ENCODE data around the gene MAP7.
"Not testable (repeated sequence)": the region's sequence is repeated elsewhere in the genome, so short reads cannot be mapped to it uniquely, and the experiment has no call there.

Gene MAP7

GRCh38 chr6:136492409-136492808, 57.8 kb downstream of the MAP7 start:
- H3K27ac ChIP-seq (ENCODE audit: low read depth, low read length) = no peak overlapping the region
- no peaks in the 10 kb centered on the region for H3K4me1 ChIP-seq (ENCODE audit: control insufficient read depth, insufficient read depth, low read length)

GRCh38 chr6:136491754-136492153, 58.5 kb downstream of the MAP7 start:
- H3K27ac ChIP-seq (ENCODE audit: low read depth, low read length) = no peak overlapping the region
- H3K36me3 ChIP-seq (ENCODE audit: control insufficient read depth, insufficient read depth, low read length) = no peaks in the 10 kb centered on the region
- no peaks in the 10 kb centered on the region for H3K4me1 ChIP-seq (ENCODE audit: control insufficient read depth, insufficient read depth, low read length)
- H3K9ac ChIP-seq (ENCODE audit: low read length) = no peak overlapping the region
- no peaks in the 10 kb centered on the region for H3K27me3 ChIP-seq (ENCODE audit: control insufficient read depth, insufficient read depth, low read length)
- no peak overlapping the region for H3K4me3 ChIP-seq (ENCODE audit: low read length)

More at GRCh38 chr6:136492409-136492808, 57.8 kb downstream of the MAP7 start:
- no peaks in the 10 kb centered on the region for H3K27me3 ChIP-seq (ENCODE audit: control insufficient read depth, insufficient read depth, low read length)
- no peaks in the 10 kb centered on the region for H3K36me3 ChIP-seq (ENCODE audit: control insufficient read depth, insufficient read depth, low read length)
- no peak overlapping the region for H3K4me3 ChIP-seq (ENCODE audit: low read length)
- H3K9ac ChIP-seq (ENCODE audit: low read length) = no peak overlapping the region

- Histone ChIP-seq H3K36me3 (ENCODE audit: control insufficient read depth, insufficient read depth, low read length) (no peaks in the 10 kb centered on the region), H3K4me1 (ENCODE audit: control insufficient read depth, insufficient read depth, low read length) (no peaks in the 10 kb centered on the region), H3K4me3 (ENCODE audit: low read length) (no peak overlapping the region), H3K27me3 (ENCODE audit: control insufficient read depth, insufficient read depth, low read length) (no peaks in the 10 kb centered on the region), H3K27ac (ENCODE audit: low read depth, low read length) (no peak overlapping the region), H3K9ac (ENCODE audit: low read length) (no peak overlapping the region)
These were observed 59.0 kb downstream of the MAP7 start for GRCh38 chr6:136491251-136491650.

GRCh38 chr6:136489689-136490033, 60.6 kb downstream of the MAP7 start:
- H3K36me3 ChIP-seq (ENCODE audit: control insufficient read depth, insufficient read depth, low read length); H3K27me3 ChIP-seq (ENCODE audit: control insufficient read depth, insufficient read depth, low read length); H3K4me3 ChIP-seq (ENCODE audit: low read length); H3K4me1 ChIP-seq (ENCODE audit: control insufficient read depth, insufficient read depth, low read length); H3K27ac ChIP-seq (ENCODE audit: low read depth, low read length); H3K9ac ChIP-seq (ENCODE audit: low read length): not testable (repeated sequence)

GRCh38 chr6:136487759-136488425, 62.3 kb downstream of the MAP7 start:
- H3K9ac ChIP-seq (ENCODE audit: low read length) = no peak overlapping the region
- no peak overlapping the region for H3K27ac ChIP-seq (ENCODE audit: low read depth, low read length)
- H3K27me3 ChIP-seq (ENCODE audit: control insufficient read depth, insufficient read depth, low read length) = no peaks in the 10 kb centered on the region
- no peaks in the 10 kb centered on the region for H3K4me1 ChIP-seq (ENCODE audit: control insufficient read depth, insufficient read depth, low read length)
- H3K4me3 ChIP-seq (ENCODE audit: low read length) = no peak overlapping the region
- no peaks in the 10 kb centered on the region for H3K36me3 ChIP-seq (ENCODE audit: control insufficient read depth, insufficient read depth, low read length)

- no peak overlapping the region for H3K9ac ChIP-seq (ENCODE audit: low read length)
- H3K27ac ChIP-seq (ENCODE audit: low read depth, low read length) = no peak overlapping the region
- H3K4me3 ChIP-seq (ENCODE audit: low read length) = no peak overlapping the region
These were observed 63.9 kb downstream of the MAP7 start for GRCh38 chr6:136486357-136486756.

GRCh38 chr6:136483906-136484305, 66.3 kb downstream of the MAP7 start:
- H3K27ac ChIP-seq (ENCODE audit: low read depth, low read length) = no peak overlapping the region
- no peaks in the 10 kb centered on the region for H3K36me3 ChIP-seq (ENCODE audit: control insufficient read depth, insufficient read depth, low read length)
- H3K27me3 ChIP-seq (ENCODE audit: control insufficient read depth, insufficient read depth, low read length) = no peaks in the 10 kb centered on the region
- no peak overlapping the region for H3K9ac ChIP-seq (ENCODE audit: low read length)
- H3K4me1 ChIP-seq (ENCODE audit: control insufficient read depth, insufficient read depth, low read length) = no peaks in the 10 kb centered on the region
- no peak overlapping the region for H3K4me3 ChIP-seq (ENCODE audit: low read length)

More at GRCh38 chr6:136486357-136486756, 63.9 kb downstream of the MAP7 start:
- Histone ChIP-seq H3K4me1 (ENCODE audit: control insufficient read depth, insufficient read depth, low read length) (no peaks in the 10 kb centered on the region), H3K27me3 (ENCODE audit: control insufficient read depth, insufficient read depth, low read length) (no peaks in the 10 kb centered on the region), H3K36me3 (ENCODE audit: control insufficient read depth, insufficient read depth, low read length) (no peaks in the 10 kb centered on the region)

GRCh38 chr6:136483005-136483404, 67.2 kb downstream of the MAP7 start:
- not testable (repeated sequence) for H3K4me3 ChIP-seq (ENCODE audit: low read length); H3K4me1 ChIP-seq (ENCODE audit: control insufficient read depth, insufficient read depth, low read length); H3K36me3 ChIP-seq (ENCODE audit: control insufficient read depth, insufficient read depth, low read length); H3K9ac ChIP-seq (ENCODE audit: low read length); H3K27me3 ChIP-seq (ENCODE audit: control insufficient read depth, insufficient read depth, low read length); H3K27ac ChIP-seq (ENCODE audit: low read depth, low read length)

- Histone ChIP-seq H3K27me3 (ENCODE audit: control insufficient read depth, insufficient read depth, low read length) (no peaks in the 10 kb centered on the region), H3K36me3 (ENCODE audit: control insufficient read depth, insufficient read depth, low read length) (no peaks in the 10 kb centered on the region), H3K4me1 (ENCODE audit: control insufficient read depth, insufficient read depth, low read length) (no peaks in the 10 kb centered on the region), H3K9ac (ENCODE audit: low read length) (no peak overlapping the region), H3K4me3 (ENCODE audit: low read length) (no peak overlapping the region), H3K27ac (ENCODE audit: low read depth, low read length) (no peak overlapping the region)
These were observed 72.7 kb downstream of the MAP7 start for GRCh38 chr6:136477548-136477947.

- H3K27ac ChIP-seq (ENCODE audit: low read depth, low read length) = no peak overlapping the region
These were observed 74.5 kb downstream of the MAP7 start for GRCh38 chr6:136475686-136476085.

GRCh38 chr6:136474241-136474640, 76.0 kb downstream of the MAP7 start:
- Histone ChIP-seq H3K27me3 (ENCODE audit: control insufficient read depth, insufficient read depth, low read length) (no peaks in the 10 kb centered on the region), H3K9ac (ENCODE audit: low read length) (no peak overlapping the region), H3K4me3 (ENCODE audit: low read length) (no peak overlapping the region), H3K36me3 (ENCODE audit: control insufficient read depth, insufficient read depth, low read length) (no peaks in the 10 kb centered on the region), H3K27ac (ENCODE audit: low read depth, low read length) (no peak overlapping the region), H3K4me1 (ENCODE audit: control insufficient read depth, insufficient read depth, low read length) (no peaks in the 10 kb centered on the region)

More at GRCh38 chr6:136475686-136476085, 74.5 kb downstream of the MAP7 start:
- no peaks in the 10 kb centered on the region for H3K27me3 ChIP-seq (ENCODE audit: control insufficient read depth, insufficient read depth, low read length)
- H3K9ac ChIP-seq (ENCODE audit: low read length) = no peak overlapping the region
- H3K4me3 ChIP-seq (ENCODE audit: low read length) = no peak overlapping the region
- H3K4me1 ChIP-seq (ENCODE audit: control insufficient read depth, insufficient read depth, low read length) = no peaks in the 10 kb centered on the region
- no peaks in the 10 kb centered on the region for H3K36me3 ChIP-seq (ENCODE audit: control insufficient read depth, insufficient read depth, low read length)

GRCh38 chr6:136471922-136472321, 78.3 kb downstream of the MAP7 start:
- Histone ChIP-seq H3K36me3 (ENCODE audit: control insufficient read depth, insufficient read depth, low read length) (no peaks in the 10 kb centered on the region), H3K4me1 (ENCODE audit: control insufficient read depth, insufficient read depth, low read length) (no peaks in the 10 kb centered on the region), H3K27me3 (ENCODE audit: control insufficient read depth, insufficient read depth, low read length) (no peaks in the 10 kb centered on the region), H3K9ac (ENCODE audit: low read length) (no peak overlapping the region), H3K27ac (ENCODE audit: low read depth, low read length) (no peak overlapping the region), H3K4me3 (ENCODE audit: low read length) (no peak overlapping the region)

GRCh38 chr6:136471372-136471771, 78.8 kb downstream of the MAP7 start:
- H3K36me3 ChIP-seq (ENCODE audit: control insufficient read depth, insufficient read depth, low read length) = no peaks in the 10 kb centered on the region
- H3K27ac ChIP-seq (ENCODE audit: low read depth, low read length) = no peak overlapping the region
- H3K27me3 ChIP-seq (ENCODE audit: control insufficient read depth, insufficient read depth, low read length) = no peaks in the 10 kb centered on the region
- no peak overlapping the region for H3K4me3 ChIP-seq (ENCODE audit: low read length)
- no peaks in the 10 kb centered on the region for H3K4me1 ChIP-seq (ENCODE audit: control insufficient read depth, insufficient read depth, low read length)
- H3K9ac ChIP-seq (ENCODE audit: low read length) = no peak overlapping the region

Data from rectal smooth muscle tissue (tissue), 1 donor.